ENCODE measurements around the gene HEG1. TPM values are rescaled to one million over a fixed set of nuclear protein-coding genes. Genes with fewer than 3 reads are reported as not detected.

The HEG1 gene
- total RNA-seq, 1 experiment from 2014 or later: 8.6 TPM

DNA sequence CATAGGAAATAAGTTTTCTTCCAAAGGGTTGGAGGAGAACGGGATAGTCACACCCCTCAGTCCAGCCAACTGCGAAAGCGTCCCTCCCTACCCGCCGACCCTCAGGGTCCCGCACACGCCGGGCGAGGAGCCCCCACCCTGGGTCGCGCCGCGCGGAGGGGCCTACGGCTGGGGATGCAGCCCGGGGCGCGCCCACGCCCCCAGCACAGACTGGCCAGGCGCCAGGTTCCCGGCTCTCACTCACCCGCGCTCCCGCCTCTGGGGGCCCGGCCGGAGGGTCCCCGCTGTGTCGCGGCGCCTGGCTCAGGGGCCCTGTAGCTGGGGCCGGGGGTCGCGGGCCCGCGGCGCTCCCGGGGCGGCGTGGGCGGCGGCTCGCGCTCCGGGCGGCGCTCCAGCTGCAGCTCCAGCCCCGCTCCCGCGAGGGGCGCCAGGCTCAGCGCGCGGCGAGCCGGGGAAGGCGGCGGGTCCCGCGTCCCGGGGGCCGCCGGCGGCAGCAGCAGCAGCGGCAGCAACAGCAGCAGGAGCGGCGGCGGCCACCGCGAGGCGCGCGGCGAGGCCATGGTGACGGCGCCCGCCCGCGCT is 375 bp downstream of the HEG1 start:
- no TSS peak for BruUV-seq (replicated peaks)
- TF ChIP-seq, protein P1, sequence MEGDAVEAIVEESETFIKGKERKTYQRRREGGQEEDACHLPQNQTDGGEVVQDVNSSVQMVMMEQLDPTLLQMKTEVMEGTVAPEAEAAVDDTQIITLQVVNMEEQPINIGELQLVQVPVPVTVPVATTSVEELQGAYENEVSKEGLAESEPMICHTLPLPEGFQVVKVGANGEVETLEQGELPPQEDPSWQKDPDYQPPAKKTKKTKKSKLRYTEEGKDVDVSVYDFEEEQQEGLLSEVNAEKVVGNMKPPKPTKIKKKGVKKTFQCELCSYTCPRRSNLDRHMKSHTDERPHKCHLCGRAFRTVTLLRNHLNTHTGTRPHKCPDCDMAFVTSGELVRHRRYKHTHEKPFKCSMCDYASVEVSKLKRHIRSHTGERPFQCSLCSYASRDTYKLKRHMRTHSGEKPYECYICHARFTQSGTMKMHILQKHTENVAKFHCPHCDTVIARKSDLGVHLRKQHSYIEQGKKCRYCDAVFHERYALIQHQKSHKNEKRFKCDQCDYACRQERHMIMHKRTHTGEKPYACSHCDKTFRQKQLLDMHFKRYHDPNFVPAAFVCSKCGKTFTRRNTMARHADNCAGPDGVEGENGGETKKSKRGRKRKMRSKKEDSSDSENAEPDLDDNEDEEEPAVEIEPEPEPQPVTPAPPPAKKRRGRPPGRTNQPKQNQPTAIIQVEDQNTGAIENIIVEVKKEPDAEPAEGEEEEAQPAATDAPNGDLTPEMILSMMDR (IDR thresholded peaks at IDR 0.05; ENCODE audit: unreplicated experiment): no peak
- H3K36me3 Mint-ChIP-seq (ENCODE audit: insufficient read depth, unreplicated experiment): no peaks in the 10 kb centered on the region
- peak overlapping the region; percentile 73 for H3K27ac Mint-ChIP-seq (ENCODE audit: low read depth, unreplicated experiment)
- ChIA-PET CTCF (interaction anchor here (0.6 to 0.7 kb wide), 4 partner anchors 18 to 519 kb away, joined by 3 to 6 read pairs (median 4); no protein-coding TSS in a partner anchor), POLR2A (no interaction called here)
- H3K4me3 Mint-ChIP-seq (ENCODE audit: unreplicated experiment): peak overlapping the region; percentile 81
- peaks cover 43% of the 10 kb centered on the region for H3K4me1 Mint-ChIP-seq (ENCODE audit: insufficient read depth, unreplicated experiment)
- DNase-seq (ENCODE audit: unreplicated experiment): no peak
- no peaks in the 10 kb centered on the region for H3K27me3 Mint-ChIP-seq (ENCODE audit: insufficient read depth, unreplicated experiment)
- intact Hi-C loops (cut with micrococcal nuclease): loop anchor here (5.0 to 10.0 kb wide), 2 partner anchors 52 to 319 kb away; partner anchors contain the start of gene ZNF148
- H3K9me3 Mint-ChIP-seq (ENCODE audit: unreplicated experiment): no peaks in the 10 kb centered on the region

- no peaks in the 10 kb centered on the region for H3K27me3 Mint-ChIP-seq (ENCODE audit: insufficient read depth, unreplicated experiment)
- peaks cover 38% of the 10 kb centered on the region for H3K4me1 Mint-ChIP-seq (ENCODE audit: insufficient read depth, unreplicated experiment)
- H3K9me3 Mint-ChIP-seq (ENCODE audit: unreplicated experiment): no peaks in the 10 kb centered on the region
- peak overlapping the region; percentile 73 for H3K27ac Mint-ChIP-seq (ENCODE audit: low read depth, unreplicated experiment)
- TF ChIP-seq, protein P1 (IDR thresholded peaks at IDR 0.05; ENCODE audit: unreplicated experiment): no peak
- ChIA-PET CTCF (interaction anchor here (0.5 to 0.9 kb wide), 4 partner anchors 44 to 278 kb away, joined by 3 to 6 read pairs (median 4); no protein-coding TSS in a partner anchor), POLR2A (interaction anchor here (0.6 to 0.8 kb wide), 2 partner anchors 10 to 59 kb away, joined by 3 to 4 read pairs; no protein-coding TSS in a partner anchor)
- intact Hi-C loops (cut with micrococcal nuclease): loop anchor here (5.0 to 10.0 kb wide), 2 partner anchors 53 to 320 kb away; partner anchors contain the start of gene ZNF148
- DNase-seq (ENCODE audit: unreplicated experiment): peak; percentile 37
- peak overlapping the region; percentile 81 for H3K4me3 Mint-ChIP-seq (ENCODE audit: unreplicated experiment)
- TSS peak; percentile 65 for BruUV-seq (replicated peaks)
- no peaks in the 10 kb centered on the region for H3K36me3 Mint-ChIP-seq (ENCODE audit: insufficient read depth, unreplicated experiment)
Observed at GRCh38 chr3:125054449-125055329, 1.1 kb downstream of the HEG1 start.

DNA sequence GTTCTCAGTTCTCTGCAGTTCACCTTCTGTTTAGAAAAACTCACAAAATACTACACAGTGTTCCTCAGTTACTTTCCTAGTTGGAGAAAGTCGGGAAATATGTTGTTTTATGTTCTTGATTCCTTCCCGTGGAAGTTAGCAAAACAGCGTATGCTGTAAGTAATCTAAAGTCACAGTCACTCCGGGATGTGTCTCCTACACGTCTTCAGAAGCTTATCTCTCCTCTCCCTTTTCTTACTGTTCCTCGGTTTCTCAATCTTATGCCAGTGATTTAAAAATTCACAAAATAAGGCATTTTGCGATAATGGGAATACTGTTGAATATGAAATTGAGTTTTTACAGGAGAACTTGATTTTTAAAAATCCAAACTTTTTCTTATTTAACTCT is 1.7 kb downstream of the HEG1 start:
- H3K9me3 Mint-ChIP-seq (ENCODE audit: unreplicated experiment): no peaks in the 10 kb centered on the region
- no peaks in the 10 kb centered on the region for H3K36me3 Mint-ChIP-seq (ENCODE audit: insufficient read depth, unreplicated experiment)
- peaks cover 38% of the 10 kb centered on the region for H3K4me1 Mint-ChIP-seq (ENCODE audit: insufficient read depth, unreplicated experiment)

More for the DNA sequence above, 1.7 kb downstream of the HEG1 start:
- ChIA-PET CTCF (interaction anchor here (0.5 to 0.9 kb wide), 3 partner anchors 20 to 279 kb away, joined by 3 to 6 read pairs (median 4); no protein-coding TSS in a partner anchor), POLR2A (interaction anchor here (0.6 to 0.8 kb wide), 2 partner anchors 9 to 59 kb away, joined by 3 to 4 read pairs; no protein-coding TSS in a partner anchor)
- peak overlapping the region; percentile 81 for H3K4me3 Mint-ChIP-seq (ENCODE audit: unreplicated experiment)
- H3K27me3 Mint-ChIP-seq (ENCODE audit: insufficient read depth, unreplicated experiment): no peaks in the 10 kb centered on the region
- DNase-seq (ENCODE audit: unreplicated experiment): no peak
- BruUV-seq (replicated peaks): no TSS peak
- no peak overlapping the region for H3K27ac Mint-ChIP-seq (ENCODE audit: low read depth, unreplicated experiment)
- intact Hi-C loops (cut with micrococcal nuclease): loop anchor here (10.0 kb wide), 1 partner anchor 321 kb away; the partner anchor contains the start of gene ZNF148
- TF ChIP-seq, protein P1 (IDR thresholded peaks at IDR 0.05; ENCODE audit: unreplicated experiment): no peak

Data from MCF 10A (cell line).